Activated CD8-positive, alpha-beta memory T cell treated with anti-CD3 and anti-CD28 coated beads, Interleukin-2, amount 50 U/mL, for 24 hours (primary cell): ENCODE data around the gene SPINDOC.
"Not testable (repeated sequence)": the region's sequence is repeated elsewhere in the genome, so short reads cannot be mapped to it uniquely, and the experiment has no call there.

Experiments used
- DNase-seq: peaks from one replicate; pipeline ENCODE4 v3.0.0-alpha.2; 2020; ENCODE audit errors: extremely low read depth

Gene SPINDOC

GRCh38 chr11:63785823-63786222 is 27.4 kb upstream of the SPINDOC start:
- no peak for DNase-seq

- DNase-seq, result no peak
These were observed 21.6 kb upstream of the SPINDOC start for GRCh38 chr11:63791495-63792167.

DNA sequence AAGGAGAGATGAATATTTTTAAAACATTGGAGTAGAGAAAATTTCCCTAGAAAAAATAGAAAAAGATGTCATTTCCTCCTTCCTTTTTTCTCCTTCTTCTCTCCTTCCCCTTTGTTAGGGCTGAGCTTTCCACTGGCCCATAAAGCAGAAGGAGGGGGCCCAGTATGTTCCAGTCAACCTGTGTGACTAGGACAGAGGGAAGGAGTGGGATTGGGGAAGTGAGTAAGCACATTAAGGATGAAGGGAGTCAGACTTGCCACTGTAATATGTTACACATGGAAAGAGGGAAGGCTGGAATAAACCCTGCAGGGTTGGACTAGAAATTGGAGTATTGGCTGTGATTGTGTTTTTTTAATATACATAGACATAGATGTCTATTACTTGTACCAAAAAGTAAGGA is 20.1 kb upstream of the SPINDOC start:
- DNase-seq, result no peak

DNA sequence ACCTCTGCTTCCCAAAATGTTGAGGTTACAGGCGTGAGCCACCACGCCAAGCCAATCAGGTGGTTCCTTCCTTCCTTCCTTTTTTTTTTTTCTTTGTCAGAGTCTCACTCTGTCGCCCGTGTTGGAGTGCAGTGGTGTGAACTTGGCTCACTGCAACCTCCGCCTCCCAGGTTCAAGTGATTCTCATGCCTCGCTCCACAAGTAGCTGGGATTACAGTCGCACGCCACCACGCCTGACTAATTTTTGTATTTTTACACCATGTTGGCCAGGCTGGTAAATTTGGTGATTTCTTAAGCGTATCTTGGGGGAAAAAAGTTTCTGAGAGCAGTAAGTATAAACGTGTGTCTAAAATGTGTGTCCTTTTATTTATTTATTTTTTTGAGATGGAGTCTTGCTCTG is 18.2 kb upstream of the SPINDOC start:
- no peak for DNase-seq

GRCh38 chr11:63800921-63801320 is 12.3 kb upstream of the SPINDOC start:
- DNase-seq, result no peak

GRCh38 chr11:63802637-63803414 is 10.4 kb upstream of the SPINDOC start:
- no peak for DNase-seq

DNA sequence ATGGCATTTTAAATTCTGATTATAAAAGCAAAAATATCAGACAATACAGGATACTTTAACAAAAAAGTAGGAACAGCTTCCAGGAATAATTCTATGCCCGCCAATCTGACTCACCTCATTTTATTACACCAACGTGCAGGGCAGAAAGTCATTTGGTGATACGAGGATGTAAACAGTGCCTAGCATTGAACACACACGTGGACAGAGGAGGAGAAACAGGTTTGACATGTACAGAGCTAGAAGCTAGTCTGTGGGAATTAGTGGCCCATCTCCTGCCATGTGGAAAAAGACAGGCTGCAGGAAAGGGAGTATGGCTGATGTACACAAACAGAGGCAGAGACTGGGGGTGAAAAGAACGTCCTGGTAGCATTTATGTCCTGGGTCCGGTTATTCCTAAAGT is 9.0 kb upstream of the SPINDOC start:
- no peak for DNase-seq

DNA sequence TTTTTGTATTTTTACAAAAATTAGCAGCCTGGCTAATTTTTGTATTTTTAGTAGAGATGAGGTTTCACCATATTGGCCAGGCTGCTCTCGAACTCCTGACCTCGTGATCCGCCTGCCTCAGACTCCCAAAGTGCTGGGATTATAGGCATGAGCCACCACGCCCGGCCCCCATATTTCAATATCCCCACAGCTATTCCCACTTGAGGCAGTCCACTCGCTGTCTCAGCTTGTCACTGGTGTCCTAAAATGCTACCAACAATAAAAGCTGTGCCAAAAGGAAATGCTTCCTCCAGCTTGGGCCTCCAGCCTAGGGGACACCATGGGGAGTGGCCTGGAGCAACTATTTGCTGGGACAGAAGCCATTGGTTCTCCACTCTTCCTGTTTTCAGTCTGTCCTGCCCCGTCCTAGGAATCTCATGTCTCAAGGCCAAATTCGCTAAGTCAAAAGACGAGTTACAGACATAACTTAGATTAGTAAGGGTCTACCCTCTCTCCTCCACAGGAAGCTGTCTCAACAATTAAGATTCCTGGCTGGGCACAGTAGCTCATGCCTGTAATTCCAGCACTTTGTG is 7.3 kb upstream of the SPINDOC start:
- no peak for DNase-seq

GRCh38 chr11:63810383-63810782 is 2.9 kb upstream of the SPINDOC start:
- not testable (repeated sequence) for DNase-seq

GRCh38 chr11:63811522-63811921 is 1.7 kb upstream of the SPINDOC start:
- DNase-seq, result no peak

- DNase-seq, result no peak
These were observed 517 bp downstream of the SPINDOC start for GRCh38 chr11:63813563-63814382.

DNA sequence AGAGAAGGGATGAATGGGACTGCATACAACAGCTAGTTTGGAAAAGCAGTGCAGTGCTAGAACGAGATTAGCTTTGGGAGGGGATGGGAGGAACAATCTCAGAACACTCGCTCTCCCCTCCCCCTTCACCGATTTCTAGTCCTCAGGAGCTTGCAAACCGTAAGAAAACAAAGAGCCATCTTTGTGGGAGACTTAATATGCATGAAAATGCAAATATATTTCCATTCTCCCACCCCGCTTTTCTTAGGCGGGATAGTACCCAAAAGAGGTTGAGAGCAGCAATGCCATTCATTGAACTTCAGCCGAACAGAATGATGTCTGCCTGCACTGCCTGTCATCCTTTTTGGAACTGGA is 1.1 kb downstream of the SPINDOC start:
- no peak for DNase-seq

GRCh38 chr11:63816166-63816565 is 2.9 kb downstream of the SPINDOC start:
- no peak for DNase-seq

- no peak for DNase-seq
These were observed 3.5 kb downstream of the SPINDOC start for GRCh38 chr11:63816732-63817131.

DNA sequence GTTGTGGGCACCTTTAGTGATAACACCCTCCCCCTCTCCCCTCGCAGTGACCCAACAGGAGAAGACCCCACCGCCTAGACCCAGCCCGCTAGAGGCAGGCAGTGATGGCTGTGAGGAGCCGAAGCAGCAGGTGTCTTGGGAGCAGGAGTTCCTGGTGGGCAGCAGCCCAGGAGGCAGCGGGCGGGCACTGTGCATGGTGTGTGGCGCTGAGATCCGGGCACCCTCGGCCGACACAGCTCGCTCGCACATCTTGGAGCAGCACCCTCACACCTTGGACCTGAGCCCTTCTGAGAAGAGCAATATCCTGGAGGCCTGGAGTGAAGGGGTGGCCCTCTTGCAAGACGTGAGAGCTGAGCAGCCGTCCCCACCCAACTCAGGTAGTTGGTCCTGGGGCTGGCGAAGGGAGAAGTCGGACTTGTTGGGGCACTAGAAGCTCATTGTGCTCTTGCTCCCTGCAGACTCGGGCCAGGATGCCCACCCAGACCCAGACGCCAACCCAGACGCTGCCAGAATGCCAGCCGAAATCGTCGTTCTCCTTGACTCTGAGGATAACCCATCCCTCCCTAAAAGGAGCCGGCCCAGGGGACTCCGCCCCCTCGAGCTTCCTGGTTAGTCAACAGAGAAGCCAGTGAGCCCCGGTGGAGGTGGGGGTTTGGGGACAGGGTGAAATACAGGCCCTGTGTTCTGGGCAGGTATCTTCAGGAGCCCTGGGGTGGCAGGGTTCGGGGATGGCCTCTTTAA is 4.7 kb downstream of the SPINDOC start:
- no peak for DNase-seq

- no peak for DNase-seq
These were observed 5.4 kb downstream of the SPINDOC start for GRCh38 chr11:63818609-63819008.

GRCh38 chr11:63821411-63821810 is 8.2 kb downstream of the SPINDOC start:
- DNase-seq, result no peak

- no peak for DNase-seq
These were observed 13.4 kb downstream of the SPINDOC start for GRCh38 chr11:63826471-63827190.

DNA sequence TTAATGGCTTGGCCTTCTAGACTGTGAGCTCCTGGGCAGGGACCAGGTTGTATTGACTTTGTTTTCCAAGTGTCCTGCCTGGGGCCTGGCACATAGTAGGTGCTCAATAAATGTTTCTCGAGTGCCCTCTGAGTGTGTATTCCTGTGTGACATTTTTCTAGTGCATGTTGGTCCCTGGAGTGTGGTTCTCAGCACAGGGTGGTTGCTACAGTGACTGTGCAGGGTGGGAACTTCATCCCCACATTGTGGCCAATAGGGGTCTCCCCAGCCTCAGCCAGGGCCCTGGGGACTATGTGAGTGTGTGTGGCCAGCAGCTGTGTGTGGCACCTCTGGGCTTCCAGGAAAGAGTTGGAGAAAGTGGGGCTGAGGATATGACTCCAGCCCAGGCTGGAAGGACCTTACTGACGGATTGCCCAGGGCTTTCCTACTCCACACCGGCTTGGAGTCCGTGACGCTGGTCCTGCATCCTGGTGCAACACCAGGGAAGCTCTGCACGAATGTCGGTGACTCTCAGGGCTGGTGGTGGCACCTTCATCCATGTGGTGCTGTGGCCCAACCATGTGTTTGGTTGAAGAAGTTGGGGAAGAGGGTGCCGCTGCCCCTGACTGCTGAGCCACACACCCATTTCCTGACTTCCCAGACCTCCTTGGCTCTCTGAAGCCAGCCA is 16.7 kb downstream of the SPINDOC start:
- no peak for DNase-seq

GRCh38 chr11:63831326-63831725 is 18.1 kb downstream of the SPINDOC start:
- no peak for DNase-seq
